ENCODE measurements around the gene MMP17.
A peak's percentile ranks its signal among the peaks of the same experiment; 100 is the strongest.

Gene MMP17

DNA sequence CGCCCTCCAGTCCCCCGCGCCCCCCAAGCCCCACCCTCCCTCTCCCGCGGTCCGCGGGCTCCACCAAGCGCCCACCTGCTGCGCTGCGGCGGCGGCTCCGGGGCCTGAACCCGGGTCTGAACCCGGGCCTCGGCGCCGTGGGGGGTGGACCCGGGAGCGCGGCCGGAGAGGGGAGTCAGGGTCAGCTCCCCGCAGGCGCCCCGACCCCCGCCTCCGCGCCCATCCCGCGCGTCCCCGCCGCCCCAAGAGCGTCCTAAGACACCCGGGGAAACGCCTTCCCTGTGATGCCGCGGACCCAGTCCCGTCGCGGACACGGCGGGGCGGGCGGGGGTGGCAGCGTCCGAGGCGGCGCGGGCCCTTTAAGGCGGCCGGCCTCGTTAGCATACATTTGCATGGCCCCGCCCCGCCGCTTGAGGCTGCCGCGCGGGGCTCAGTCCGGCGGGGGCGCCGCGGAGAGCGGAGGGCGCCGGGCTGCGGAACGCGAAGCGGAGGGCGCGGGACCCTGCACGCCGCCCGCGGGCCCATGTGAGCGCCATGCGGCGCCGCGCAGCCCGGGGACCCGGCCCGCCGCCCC is at the start of gene MMP17:
TSS of gene MMP17 (plus strand) at position 433 of the 574 bp plus-strand sequence. CDS start at position 535, 102 bp downstream.
- no peak for DNase-seq

DNA sequence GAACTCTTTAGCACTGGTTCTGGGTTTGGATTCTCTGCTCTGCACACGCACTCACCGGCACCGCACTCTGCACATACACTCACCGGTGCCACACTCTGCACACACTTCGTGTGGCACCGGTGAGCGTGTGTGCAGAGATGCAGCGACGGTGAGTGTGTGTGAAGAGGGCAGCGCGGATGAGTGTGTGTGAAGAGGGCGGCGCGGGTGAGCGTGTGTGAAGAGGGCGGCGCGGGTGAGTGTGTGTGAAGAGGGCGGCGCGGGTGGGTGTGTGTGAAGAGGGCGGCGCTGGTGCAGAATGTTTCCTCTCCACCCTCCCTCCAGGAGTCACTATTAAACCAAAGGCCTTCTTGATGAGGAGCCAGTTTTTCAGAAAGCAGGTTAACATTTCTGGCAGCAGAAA is 49.2 kb upstream of the MMP17 start:
- no peak for DNase-seq

DNA sequence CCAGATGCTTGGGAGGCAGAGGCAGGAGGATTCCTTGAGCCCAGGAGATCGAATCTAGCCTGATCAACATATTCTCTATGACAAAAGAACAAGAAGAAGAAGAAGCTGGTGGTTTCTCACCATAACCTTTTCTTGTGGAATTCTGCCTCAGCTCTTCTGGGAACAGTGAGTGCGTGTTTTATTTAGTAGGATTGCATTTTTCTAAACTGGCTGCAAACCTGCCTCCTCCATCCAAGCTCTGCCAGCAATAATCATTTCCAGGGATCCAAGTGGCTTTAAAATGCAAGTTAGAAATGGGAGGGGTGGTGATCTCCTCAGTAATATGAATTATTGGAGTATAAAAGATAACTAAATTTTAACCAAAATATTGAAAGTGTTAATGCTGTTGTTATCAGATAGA is 46.1 kb upstream of the MMP17 start:
- DNase-seq, result no peak

DNA sequence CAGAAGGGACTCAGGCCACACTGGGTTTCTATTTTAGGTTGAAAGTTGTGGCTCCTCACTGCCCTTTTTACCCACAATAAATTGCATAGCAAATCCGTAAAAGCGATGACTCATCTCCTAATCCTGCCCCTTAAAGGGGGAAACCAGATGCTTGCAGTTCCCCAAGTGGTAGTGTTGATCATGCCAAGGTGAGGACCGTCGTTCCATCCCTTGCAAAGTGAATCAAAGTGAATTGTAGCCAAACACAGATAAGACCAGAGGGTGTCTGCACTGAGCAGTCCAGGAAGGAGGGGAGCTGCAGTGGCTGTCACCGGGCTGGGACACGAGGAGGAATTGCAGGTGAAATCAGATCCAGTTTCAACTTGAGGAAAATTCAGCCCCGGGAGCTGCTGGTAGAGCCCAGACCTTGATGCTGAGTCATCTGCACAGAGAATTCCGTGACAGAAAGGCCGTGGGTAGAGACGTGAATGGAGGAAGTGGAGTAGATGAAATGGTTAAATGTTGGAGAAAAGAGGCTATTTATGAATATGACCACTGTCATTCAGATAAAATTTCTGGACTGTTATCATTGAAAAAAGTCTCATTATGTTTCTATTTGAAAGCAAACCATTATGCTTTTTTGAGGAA is 44.2 kb upstream of the MMP17 start:
- peak; percentile 22 for DNase-seq

- no peak for DNase-seq
Measured at GRCh38 chr12:131784909-131785762, 43.1 kb upstream of the MMP17 start.

DNA sequence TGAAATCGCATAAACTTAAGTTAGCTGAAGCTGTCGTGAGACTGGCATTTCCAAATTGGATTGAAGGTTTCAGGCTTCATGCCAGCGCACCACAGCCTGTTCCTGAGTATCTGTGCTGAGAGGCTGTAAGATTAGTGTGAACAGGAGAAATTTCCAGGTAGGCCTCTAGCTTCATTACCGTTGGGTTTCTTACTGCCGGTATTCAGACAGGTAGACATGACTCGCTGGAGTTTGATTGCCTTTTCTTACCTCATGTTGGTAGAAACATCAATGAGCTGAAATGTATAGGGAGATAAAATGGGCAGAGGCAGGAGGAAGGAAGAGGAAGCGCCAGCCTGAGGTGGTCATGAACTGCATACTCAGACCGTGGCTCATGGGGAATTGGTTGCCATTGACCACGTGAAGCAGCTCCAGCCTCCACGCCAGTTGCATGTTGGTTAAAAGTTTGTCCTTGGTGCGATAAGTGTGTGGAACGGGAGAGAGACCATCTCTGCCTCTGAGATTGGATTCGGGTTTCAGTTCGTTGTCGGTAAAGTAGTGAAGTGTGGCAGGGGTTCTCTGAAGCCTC is 42.3 kb upstream of the MMP17 start:
- no peak for DNase-seq

DNA sequence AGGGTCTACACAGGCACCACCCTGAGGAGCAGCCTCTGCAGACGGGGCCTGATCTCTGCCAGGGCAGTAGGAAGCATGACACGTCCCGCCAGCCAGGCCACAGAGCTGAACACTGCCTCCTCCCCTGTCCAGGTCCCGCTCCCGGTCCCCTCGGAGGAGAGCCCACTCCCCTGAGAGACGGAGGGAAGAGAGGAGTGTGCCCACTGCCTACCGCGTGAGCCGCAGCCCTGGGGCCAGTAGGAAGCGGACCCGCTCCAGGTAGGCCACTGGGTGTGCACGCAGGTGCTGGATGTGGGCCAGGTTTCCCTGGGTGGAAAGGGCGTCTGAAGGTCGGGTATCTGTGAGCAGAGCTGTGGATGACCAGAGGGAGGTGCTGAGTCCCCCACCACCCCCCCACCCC is 41.9 kb upstream of the MMP17 start:
- DNase-seq, result no peak

GRCh38 chr12:131787143-131787660 is 41.0 kb upstream of the MMP17 start:
- DNase-seq, result no peak

DNA sequence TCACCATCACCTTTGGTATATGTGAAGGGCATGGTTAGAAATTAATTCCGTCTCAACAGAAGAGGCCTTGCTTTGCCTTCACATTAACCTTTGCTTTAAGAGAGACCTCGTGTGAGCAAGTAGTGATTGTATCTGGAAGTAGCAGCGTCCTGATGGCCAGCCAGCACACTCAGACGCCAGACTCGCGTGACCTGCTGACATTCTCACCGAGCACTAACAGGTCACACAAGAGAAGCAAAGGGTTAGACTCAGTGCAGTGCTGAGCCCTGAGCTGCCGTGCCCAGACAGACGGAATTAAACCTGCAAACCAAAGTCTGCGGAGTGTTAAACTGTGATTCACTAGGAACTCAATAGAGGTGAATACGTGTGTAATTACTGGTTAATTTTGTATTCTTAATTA is 40.1 kb upstream of the MMP17 start:
- no peak for DNase-seq

- no peak for DNase-seq
Measured at GRCh38 chr12:131789638-131790037, 38.6 kb upstream of the MMP17 start.

DNA sequence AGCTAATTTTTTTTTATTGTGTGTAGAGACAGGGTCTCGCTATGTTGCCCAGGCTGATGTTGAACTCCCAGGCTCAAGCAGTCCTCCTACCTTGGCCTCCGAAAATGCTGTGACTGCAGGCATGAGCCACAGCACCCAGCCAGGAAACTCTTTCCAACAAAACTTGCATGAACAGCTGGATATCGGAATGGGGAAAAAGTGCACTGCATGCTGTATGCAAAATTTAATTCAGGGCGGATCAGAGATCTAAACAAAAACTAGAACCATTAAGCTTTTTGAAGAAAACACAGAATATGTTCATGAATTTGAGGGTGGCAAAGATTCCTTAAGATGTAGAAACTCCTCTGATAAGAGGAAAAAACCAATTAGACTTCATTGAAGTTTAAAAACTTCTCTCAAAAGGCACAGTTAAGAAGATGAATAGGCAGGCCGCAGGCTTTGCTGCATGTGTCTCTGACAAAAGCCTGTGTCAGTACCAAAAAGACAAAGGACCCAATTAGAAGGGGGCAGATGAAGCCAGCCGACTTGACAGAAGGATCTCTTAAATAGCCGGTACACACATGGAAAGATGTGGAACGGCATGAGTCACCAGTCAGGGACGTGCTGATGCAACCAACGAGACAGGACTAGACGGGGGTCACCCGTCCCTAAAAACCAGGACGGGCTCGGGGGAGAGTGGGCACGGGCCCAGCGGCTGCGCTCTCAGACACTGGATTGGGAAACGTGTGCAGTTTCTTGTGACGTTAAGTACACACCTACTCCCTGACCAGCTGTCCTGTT is 34.8 kb upstream of the MMP17 start:
- DNase-seq, result no peak

DNA sequence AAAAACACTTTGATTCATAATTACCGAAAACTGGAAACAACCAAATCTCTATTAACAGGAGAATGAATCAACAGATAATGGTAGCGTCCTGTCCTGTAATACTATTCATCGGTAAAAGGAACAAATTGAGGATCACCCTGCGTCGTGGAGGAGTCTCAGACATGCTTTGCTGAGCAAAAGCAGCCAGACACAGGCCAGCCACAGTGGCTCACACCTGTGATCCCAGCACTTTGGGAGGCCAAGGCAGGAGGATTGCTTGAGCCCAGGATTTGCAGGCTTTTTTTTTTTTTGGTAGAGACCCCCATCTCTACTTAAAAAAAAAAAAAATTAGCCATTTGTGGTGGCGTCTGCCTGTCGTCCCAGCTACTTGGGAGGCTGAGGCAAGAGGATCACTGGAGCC is 34.1 kb upstream of the MMP17 start:
- no peak for DNase-seq

DNA sequence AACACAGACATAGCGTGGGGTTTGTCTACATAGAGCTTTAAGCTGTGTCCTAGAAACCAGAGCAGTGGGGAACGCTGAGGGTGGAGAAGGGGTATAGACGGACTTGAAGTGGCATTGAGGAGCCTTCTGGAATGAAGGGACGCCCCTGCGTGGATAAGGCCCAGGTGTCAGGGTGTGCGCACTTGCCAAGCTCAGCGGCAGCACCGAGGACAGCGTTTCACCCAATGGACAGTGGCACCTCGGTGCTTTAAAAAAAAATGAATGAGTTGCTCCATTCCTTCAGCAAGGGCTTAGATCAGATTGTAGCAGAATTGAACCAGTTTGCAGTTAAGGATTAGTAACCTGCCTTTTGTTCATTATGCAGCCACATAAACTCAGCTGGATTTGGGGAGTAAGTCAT is 33.6 kb upstream of the MMP17 start:
- DNase-seq, result no peak

GRCh38 chr12:131795064-131795463 is 33.1 kb upstream of the MMP17 start:
- DNase-seq, result no peak

- DNase-seq, result no peak
Measured at GRCh38 chr12:131795690-131796410, 32.3 kb upstream of the MMP17 start.

- DNase-seq, result no peak
Measured at GRCh38 chr12:131796411-131796736, 31.8 kb upstream of the MMP17 start.

DNA sequence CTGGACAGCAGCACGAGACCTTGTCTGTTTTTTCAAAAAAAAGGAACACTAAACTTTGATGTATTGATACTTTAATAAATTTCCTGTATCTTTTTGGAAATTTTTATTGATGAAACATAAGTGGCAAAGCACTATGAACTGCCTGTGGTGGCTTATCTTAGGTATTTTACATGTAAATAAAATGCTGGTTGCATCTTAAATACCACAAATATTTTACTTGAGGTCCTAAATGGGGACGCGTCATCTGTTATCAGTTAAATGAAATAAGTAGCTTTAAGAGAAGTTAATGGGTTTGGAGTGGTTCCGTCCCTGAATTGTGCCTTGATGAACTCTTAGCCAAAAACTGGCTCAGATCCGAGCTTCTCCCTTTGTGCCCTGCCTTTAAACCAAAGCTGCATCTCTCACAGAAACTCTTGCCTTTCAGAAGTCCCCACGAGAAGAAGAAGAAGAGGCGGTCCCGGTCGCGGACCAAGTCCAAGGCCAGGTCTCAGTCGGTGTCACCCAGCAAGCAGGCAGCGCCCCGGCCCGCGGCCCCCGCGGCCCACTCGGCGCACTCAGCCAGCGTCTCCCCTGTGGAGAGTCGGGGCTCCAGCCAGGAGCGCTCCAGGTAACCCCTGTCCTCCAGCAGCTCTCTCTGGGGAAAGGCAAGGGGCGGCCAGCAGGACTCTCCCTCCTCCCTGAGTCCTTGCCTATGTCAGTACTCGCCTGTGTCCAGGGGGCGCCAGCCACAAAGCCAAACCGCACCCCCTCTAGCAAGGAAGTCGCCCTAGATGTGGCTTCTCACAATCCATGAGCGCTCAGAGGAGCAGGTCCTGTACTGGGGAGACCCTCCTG is 31.2 kb upstream of the MMP17 start:
- no peak for DNase-seq

GRCh38 chr12:131797588-131797934 is 30.6 kb upstream of the MMP17 start:
- DNase-seq, result no peak

DNA sequence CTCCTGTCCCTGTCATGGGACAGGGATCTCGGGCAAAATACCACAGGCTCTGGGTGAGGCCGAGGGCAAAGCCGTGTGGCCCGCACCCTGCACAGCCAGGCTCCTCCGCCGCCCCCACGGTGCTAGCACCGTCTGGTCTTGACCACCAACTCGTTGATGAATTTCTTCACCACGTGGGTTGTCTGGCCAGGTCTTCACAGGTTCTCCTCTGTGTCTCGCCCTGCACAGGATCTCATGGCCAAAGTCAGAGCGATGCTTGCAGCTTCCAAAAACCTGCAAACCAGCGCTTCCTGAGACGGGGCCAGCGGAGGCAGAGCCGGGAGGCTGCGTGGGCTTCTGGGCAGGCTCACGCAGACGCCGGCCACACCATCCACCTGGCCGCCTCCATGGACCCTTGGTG is 29.0 kb upstream of the MMP17 start:
- DNase-seq, result no peak

DNA sequence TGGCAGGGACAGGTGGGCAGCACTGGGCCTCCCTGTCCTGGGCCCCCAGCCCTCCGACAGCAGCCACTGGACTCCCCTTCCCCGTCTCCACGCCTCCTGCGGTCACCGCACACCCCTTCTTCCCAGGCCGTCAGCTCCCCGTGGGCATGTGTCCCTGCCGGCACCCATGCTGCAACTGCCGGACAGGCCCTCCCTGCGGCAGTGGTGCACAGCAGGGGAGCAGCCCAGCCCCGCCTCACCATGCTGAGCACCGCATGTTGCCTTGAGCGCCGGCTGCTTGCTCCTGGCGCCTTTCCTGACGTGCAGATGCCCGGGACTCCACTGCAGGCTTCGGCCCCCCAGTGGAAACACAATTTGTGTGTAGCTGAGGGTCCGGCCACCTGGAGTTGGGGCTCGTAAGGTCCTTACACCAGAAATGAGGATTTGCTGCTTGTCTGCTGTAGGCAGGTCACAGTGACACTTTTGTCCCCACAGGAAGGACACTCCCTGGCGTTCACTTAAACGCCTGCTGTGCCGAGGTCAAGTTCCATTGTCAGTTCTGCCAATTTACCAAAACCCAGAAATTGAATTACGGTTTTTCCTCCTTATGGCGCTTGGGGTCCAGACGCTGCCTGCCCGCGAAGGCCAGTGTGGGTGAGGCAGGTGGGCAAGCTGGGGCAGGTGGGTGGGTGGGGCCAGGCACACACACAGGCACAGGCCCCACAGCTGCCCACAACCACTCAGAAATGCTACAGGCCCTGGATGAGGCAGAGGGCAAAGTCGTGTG is 28.2 kb upstream of the MMP17 start:
- DNase-seq, result no peak
